CD4-positive, alpha-beta T cell treated with Interferon alpha-2 for 1 hour (primary cell): ENCODE measurements around the gene CFAP61.
A peak's percentile ranks its signal among the peaks of the same experiment; 100 is the strongest.

Experiments used
- DNase-seq, 2 donors: peaks; one replicate each; pipeline ENCODE4 v3.0.0-alpha.2; 2020 to 2022

The CFAP61 gene

GRCh38 chr20:20292472-20292871 is 240.1 kb downstream of the CFAP61 start:
- DNase-seq: no peak

DNA sequence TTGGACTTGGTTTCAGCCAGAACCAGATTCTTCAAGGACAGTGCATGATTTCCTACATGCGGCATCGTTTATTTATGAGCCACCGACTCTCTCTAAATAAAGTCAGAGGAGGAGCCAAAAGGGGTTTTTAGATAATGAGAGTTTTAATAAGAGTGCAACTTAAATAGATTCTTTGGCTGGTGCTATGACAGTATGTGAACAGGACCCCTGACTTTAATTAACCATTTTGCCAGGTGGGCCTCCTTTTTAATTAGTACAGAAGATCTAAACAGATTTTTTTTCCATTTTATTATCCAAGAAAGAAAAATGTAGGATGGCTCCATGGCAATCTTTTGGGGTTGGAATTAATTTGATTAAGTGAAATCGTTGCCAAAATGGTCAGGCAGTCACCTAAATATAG is 240.8 kb downstream of the CFAP61 start:
- no peak for DNase-seq

DNA sequence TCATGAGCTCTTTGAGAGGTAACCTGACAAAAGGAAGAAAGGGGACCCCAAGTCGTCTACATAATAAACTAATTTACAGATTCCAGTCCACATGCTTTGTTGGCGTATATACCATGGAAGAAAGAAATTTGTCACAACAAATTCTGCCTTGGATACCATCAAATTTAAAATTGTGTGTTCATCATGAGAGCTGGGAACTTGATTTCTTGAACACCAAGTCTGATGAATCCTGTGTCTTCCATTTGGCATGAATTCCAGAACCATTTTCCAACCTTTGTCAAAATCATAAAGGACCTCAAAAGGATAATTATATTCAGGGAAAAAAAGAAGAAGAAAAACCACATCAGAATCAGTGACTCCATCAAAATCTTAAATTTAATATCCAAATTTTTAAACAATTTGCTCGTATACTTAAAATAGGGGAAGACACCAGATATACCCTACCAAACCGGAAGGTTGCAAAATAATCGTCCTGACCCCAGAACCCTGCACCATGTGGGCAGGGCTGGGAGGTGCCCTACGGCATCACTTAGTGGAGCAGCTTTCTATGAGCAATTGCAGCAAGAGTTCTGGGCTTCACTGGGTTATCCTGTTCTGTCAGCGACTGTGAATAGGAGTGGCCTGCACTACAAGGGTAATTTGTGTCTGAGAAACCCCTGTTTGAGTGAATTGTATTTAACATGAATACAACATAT is 241.5 kb downstream of the CFAP61 start:
- no peak for DNase-seq

DNA sequence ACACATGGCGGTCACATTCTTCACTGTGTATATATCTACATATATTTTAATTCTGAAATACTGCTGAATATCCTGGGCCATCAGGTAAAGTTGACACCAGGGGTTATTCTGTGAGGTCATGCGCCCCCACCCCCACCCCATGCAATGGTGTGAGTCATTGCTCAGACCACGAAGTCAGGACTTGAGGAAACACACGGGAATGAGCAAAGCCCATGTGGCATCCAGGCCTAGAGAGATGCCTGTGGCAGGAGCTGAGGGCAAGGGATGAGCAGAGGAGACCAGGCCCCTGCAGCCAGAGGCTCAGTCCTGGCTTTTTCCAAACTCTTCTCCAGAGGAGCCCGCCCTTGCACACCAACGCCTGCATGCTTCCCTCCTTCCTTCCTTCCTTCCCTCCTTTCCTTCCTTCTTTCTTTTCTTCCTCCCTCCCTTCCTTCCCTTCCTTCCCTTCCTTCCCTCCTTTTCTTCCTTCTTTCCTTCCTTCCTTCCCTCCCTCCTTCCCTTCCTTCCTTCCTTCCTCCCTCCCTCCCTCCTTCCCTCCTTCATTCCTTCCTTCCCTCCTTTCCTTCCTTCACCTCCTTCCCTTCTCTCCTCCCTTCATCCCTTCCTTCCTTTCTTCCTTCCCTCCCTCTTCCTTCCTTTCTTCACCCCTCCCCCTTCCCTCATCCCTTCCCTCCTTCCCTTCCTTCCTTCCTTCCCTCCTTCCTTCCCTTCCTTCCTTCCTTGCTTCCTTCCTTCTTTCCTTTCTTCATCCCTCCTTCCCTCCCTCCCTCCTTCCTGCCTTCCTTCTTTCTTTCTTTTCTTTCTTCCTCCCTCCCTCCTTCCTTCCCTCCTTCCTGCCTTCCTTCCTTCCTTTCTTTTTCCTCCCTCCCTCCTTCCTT is 243.5 kb downstream of the CFAP61 start:
- DNase-seq: no peak

GRCh38 chr20:20297181-20297580 is 244.8 kb downstream of the CFAP61 start:
- DNase-seq: no peak

GRCh38 chr20:20297752-20298151 is 245.4 kb downstream of the CFAP61 start:
- no peak for DNase-seq

- no peak for DNase-seq
Observed at GRCh38 chr20:20299904-20300303, 247.6 kb downstream of the CFAP61 start.

DNA sequence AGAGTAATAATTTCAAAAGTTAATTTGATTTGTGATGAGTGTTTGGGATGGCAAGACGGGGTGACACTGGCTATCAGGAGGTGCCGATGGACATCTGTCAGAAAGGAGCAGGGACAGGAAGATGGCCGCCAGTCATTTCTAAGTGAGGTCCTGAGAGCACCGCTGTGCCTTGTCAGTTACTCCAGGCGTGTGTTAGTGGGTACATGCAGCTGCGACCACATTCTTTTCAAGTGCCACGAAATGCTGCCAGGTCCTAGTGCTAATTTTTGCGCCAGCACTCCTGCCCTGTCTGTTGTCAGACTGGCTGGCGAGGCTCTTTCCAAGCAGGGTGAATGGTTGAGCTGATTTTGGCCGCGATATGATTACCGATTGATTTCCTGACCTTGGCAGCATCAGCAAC is 251.0 kb downstream of the CFAP61 start:
- DNase-seq: no peak

GRCh38 chr20:20303742-20304141 is 251.4 kb downstream of the CFAP61 start:
- DNase-seq: peak in 1 of 2 donors; percentile 2

GRCh38 chr20:20304942-20305341 is 252.6 kb downstream of the CFAP61 start:
- no peak for DNase-seq

DNA sequence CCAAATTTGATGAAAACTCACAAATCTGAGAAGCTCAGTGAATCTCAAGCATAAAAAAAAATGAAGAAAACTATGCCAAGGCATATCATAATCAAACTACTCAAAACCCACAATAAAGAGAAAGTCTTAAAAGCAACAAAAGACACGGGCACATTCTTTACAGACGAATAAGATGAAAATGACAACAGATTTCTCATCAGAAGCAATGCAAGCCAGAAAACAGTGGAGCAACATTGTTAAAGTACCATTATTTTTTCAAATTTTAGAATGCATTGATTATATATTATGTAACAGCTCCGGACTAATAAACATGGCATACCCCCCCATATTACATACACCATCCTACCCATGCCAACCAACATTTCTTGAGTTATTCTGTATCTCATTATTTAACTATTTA is 260.2 kb downstream of the CFAP61 start:
- no peak for DNase-seq

DNA sequence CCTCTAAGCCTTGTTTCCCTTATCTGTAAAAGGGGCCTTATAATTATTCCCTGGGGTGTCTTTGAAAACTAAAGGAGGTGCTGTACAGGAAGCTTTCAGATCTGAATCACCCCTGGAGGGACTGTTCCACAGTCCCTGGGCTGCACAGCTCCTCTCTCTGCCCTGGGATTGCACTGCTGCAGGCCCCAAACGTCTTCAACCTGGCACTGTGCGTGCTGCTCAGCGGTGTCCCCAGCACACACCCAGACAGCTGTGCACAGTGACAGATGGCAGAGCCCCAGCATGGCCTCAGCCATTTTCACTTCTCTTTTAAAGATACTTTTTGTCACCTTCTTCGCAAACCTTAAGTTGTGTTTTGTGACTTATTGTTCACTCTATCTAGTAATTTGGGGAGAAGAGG is 264.9 kb downstream of the CFAP61 start:
- DNase-seq: no peak

DNA sequence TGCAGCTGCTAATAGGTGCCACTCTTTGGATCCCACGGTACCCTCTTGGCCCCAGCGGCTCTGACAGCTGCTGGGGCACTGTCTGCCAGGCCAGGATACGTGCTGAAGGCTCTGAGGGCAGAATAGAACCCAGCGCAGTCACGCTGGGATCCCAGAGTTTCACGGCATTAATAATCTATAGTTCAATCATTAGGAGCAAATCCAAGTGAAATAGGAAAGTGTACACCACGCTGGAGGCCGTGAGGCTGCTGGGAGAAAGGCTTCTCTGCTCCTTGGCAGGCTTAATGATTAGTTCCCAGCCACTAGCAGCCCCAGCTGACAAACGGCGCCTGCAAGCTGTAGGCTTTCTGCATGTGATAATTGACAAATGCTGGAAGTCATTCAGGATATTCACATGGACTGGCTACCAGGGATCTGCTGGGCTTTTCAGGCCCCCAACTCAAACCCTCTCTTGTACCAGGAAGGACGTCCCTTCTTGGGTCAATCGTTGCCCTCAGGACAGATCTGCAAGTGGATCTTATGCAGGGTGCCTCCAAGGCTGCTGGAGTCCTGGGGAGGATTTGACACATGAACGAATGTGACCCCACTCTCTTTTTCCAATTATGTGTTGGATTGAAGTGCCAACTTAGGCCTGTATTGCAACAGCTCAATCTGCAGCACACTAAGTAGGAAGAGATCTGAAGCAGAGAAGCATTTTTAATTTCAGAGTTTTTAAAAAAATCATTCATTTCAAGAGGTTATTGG is 265.5 kb downstream of the CFAP61 start:
- DNase-seq: no peak

GRCh38 chr20:20318365-20319161 is 266.2 kb downstream of the CFAP61 start:
- no peak for DNase-seq

DNA sequence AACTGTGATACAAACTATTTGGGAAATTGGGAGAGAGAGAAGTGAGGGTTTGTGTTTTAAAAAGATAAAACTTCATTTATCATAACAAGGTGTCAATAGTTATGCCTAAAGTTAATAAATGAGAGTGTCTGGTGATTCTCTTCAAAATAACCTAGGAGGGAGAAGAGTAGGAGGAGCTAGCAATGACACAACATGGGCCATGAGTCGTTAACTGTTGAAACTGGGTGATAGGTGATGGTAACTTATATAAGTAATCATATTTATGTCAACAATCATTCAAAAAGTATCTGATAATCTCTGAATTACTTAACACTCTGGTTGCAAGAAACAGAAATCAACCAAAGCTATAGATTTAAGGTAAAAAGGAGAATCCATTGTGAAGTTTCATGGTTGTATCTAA is 268.8 kb downstream of the CFAP61 start:
- no peak for DNase-seq

- no peak for DNase-seq
Observed at GRCh38 chr20:20321917-20322316, 269.6 kb downstream of the CFAP61 start.

- no peak for DNase-seq
Observed at GRCh38 chr20:20322912-20323311, 270.6 kb downstream of the CFAP61 start.

DNA sequence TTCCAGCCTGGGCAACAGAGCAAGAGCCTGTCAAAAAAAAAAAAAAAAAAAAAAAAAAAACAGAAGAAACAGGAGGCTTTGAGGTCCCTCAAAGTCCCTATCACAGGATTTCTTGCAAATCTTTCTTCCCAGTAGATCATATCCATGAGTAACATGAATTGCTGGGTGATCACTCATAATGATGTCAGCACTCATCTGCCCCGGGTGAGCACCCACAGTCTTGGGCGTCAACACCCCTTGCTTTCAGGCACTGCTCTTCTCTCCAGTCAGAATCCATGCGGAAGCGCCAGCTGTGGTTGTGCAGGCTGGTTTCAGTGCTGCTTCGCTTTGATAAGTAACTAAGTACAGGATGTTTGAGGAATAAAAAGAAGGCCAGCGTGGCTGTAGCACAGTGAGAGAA is 275.4 kb downstream of the CFAP61 start:
- no peak for DNase-seq

DNA sequence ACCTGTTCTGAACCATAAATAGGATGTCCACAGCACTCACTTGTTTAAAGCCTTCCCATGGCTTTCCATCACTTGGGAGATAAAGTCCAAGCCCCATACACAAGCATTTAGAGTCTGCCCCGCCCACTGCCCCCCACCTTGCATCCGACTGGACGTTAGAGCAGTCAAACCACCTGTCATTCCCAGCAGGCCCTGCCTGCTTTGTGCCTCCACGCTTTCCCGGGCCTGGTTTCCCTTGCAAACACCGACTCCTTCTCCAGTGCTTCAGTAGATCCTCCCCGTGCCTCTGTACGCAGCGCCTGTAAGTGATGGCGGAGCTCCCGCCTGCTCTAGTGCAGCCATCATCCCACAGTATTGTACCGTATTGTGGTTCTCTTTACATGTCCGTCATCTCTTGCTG is 277.2 kb downstream of the CFAP61 start:
- DNase-seq: no peak

DNA sequence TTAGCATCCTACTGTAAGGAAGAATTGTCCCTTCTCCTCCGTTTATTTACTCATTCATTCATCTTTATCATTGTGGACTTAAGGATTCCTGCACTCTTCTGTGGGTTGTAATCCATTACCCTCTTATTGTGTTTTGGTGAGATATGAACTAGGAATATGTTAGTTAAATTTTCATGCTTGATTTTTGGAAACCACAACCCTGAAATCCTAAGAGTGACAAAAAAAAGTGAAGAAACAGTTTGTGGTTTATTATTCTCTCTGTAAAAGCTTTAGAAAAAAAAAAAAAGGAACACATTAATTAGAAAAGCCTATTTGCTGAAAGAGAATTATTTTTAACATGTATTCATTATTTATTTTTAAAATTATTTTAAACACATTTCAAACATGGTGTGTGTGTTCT is 278.8 kb downstream of the CFAP61 start:
- DNase-seq: no peak

DNA sequence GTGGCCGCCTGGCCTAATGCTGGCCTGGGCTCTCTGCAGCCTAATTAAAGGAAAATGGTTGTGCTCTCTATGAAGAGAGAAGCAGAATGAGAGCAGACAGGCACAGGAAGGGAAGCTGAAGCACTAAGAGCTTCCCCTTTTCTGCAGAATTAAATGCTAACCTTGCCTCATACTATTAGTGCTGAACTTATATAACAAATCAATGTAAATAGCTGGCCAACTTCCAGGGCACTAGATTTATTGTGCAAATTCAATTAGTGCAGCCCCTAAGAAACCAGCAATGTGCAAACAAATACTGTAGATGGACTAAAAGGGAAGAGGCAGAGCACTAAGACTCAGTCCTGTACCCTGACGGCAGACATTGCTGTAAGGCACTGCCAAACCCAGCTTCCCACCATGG is 279.5 kb downstream of the CFAP61 start:
- DNase-seq: no peak

GRCh38 chr20:20333866-20334265 is 281.5 kb downstream of the CFAP61 start:
- no peak for DNase-seq

DNA sequence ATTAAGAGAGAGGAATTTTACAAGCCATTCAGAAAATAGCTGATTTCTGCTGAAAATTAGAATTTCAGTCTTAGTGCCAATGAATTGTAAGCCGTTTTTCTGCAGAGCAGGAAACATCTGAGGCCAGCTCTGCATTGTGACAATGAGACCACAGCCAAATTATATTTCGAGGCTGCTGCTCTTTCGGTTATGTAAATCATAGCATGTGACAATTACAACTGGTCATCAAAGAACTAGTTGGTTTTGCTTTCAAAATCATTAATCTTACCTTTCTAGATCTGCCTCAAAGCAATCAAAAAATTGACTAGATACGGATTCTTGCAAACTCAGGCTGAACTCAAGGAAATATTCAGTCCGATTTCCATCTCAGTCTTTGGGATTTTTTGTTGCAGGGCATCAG is 282.2 kb downstream of the CFAP61 start:
- no peak for DNase-seq
